GM19468 (cell line): ENCODE results near the gene PPP2R5B.

Source experiments
- ATAC-seq: cut with Tn5 transposase; IDR thresholded peaks from one replicate; pipeline ENCODE4 v1.9.1; 2021; ENCODE audit warnings: mild to moderate bottlenecking, moderate library complexity, moderate number of reproducible peaks; ENCODE audit not compliant: unreplicated experiment; ENCODE audit errors: extremely low read depth

PPP2R5B gene

GRCh38 chr11:64905516-64906313, 18.8 kb upstream of the PPP2R5B start:
- no peak for ATAC-seq

- ATAC-seq: no peak
Measured at GRCh38 chr11:64906314-64906635, 18.2 kb upstream of the PPP2R5B start.

GRCh38 chr11:64908766-64909165, 15.7 kb upstream of the PPP2R5B start:
- ATAC-seq: no peak

GRCh38 chr11:64909653-64910343, 14.7 kb upstream of the PPP2R5B start:
- ATAC-seq: no peak

- no peak for ATAC-seq
Measured at GRCh38 chr11:64910451-64911093, 13.9 kb upstream of the PPP2R5B start.

- no peak for ATAC-seq
Measured at GRCh38 chr11:64911142-64911541, 13.3 kb upstream of the PPP2R5B start.

- no peak for ATAC-seq
Measured at GRCh38 chr11:64911689-64912088, 12.8 kb upstream of the PPP2R5B start.

GRCh38 chr11:64913171-64913727, 11.2 kb upstream of the PPP2R5B start:
- no peak for ATAC-seq

GRCh38 chr11:64914123-64914522, 10.4 kb upstream of the PPP2R5B start:
- ATAC-seq: no peak

GRCh38 chr11:64915376-64915887, 9.1 kb upstream of the PPP2R5B start:
- no peak for ATAC-seq

- ATAC-seq: no peak
Measured at GRCh38 chr11:64916040-64916774, 8.3 kb upstream of the PPP2R5B start.

GRCh38 chr11:64916775-64917662, 7.5 kb upstream of the PPP2R5B start, which contains the start of gene ATG2A:
TSS of gene ATG2A (minus strand) at chr11:64917209. CDS start at chr11:64917135, 74 bp downstream.
- peak; percentile 94 for ATAC-seq

- ATAC-seq: no peak
Measured at GRCh38 chr11:64917663-64917995, 6.9 kb upstream of the PPP2R5B start.

- no peak for ATAC-seq
Measured at GRCh38 chr11:64918017-64918416, 6.5 kb upstream of the PPP2R5B start.

- no peak for ATAC-seq
Measured at GRCh38 chr11:64919627-64920026, 4.9 kb upstream of the PPP2R5B start.

- no peak for ATAC-seq
Measured at GRCh38 chr11:64920124-64920523, 4.4 kb upstream of the PPP2R5B start.

GRCh38 chr11:64921384-64921783, 3.1 kb upstream of the PPP2R5B start:
- no peak for ATAC-seq

- ATAC-seq: no peak
Measured at GRCh38 chr11:64923151-64923661, 1.3 kb upstream of the PPP2R5B start.

GRCh38 chr11:64924910-64925284, 408 bp downstream of the PPP2R5B start:
- no peak for ATAC-seq
